T-cell (primary cell): ENCODE measurements around the gene SHC2. TPM values are rescaled to one million over a fixed set of nuclear protein-coding genes. Genes with fewer than 3 reads are reported as not detected.
"Not testable (repeated sequence)": the region's sequence is repeated elsewhere in the genome, so short reads cannot be mapped to it uniquely, and the experiment has no call there.

ENCODE experiments used
- ATAC-seq, 4 experiments: fragments of 200-7000 bp in 3 of 4; fragments of 150-1000 bp in 1 of 4; cut with Tn5 transposase; replicated peaks in 1 of 4; 1 replicate in 3 of 4; 2 replicates in 1 of 4; pipeline ENCODE4 v1.10.0; 2021; ENCODE audit warnings: moderate library complexity in 3 of 4, mild to moderate bottlenecking in 2 of 4, moderate number of reproducible peaks in 1 of 4
- CTCF ChIA-PET, 2 donors: fragments of 300-600 bp; sonication (Branson Sonifier 250); formaldehyde crosslinking; loops; one replicate each; lab custom pipeline; 2022; ENCODE audit warnings: antibody characterized with exemption in 2 of 2; lab: Charles Lee
- POLR2A ChIA-PET, 2 donors: fragments of 300-600 bp; sonication (Branson Sonifier 250); formaldehyde crosslinking; loops; one replicate each; lab custom pipeline; 2022; ENCODE audit warnings: antibody characterized with exemption in 2 of 2; lab: Charles Lee
- DNase-seq, 35 experiments: peaks; one replicate each; pipeline versions ENCODE4 v3.0.0 to v3.0.0-alpha.2; 2013 to 2023
- H3K27ac ChIP-seq: one replicate; pipeline ENCODE4 v1.5.1; 2013; ENCODE audit warnings: low read length
- H3K27me3 ChIP-seq, 2 experiments: replicated peaks in 1 of 2; 1 replicate in 1 of 2; 2 replicates in 1 of 2; pipeline versions ENCODE4 v1.6.1 to v1.7.0; 2013; ENCODE audit warnings: low read length in 1 of 2, mixed read lengths in 1 of 2; ENCODE audit not compliant: control insufficient read depth in 2 of 2, insufficient read depth in 2 of 2; ENCODE audit errors: extremely low read depth in 1 of 2
- H3K36me3 ChIP-seq, 2 donors: 1 replicate in 1 of 2; 2 replicates in 1 of 2; pipeline versions ENCODE4 v1.6.1 to v1.7.0; 2013; ENCODE audit warnings: low read length in 1 of 2; ENCODE audit not compliant: control insufficient read depth in 2 of 2, insufficient read depth in 1 of 2; ENCODE audit errors: extremely low read depth in 1 of 2
- H3K4me1 ChIP-seq, 2 experiments: 1 replicate in 1 of 2; 2 replicates in 1 of 2; pipeline versions ENCODE4 v1.6.1 to v1.7.0; 2013; ENCODE audit warnings: low read length in 2 of 2, mixed read lengths in 1 of 2; ENCODE audit not compliant: insufficient read depth in 2 of 2, control insufficient read depth in 1 of 2; ENCODE audit errors: extremely low read depth in 1 of 2
- H3K4me3 ChIP-seq, 2 donors: 1 replicate in 1 of 2; 2 replicates in 1 of 2; pipeline versions ENCODE4 v1.5.1 to v1.7.0; 2013; ENCODE audit warnings: mild to moderate bottlenecking in 2 of 2, low read length in 1 of 2, moderate library complexity in 1 of 2; ENCODE audit not compliant: control insufficient read depth in 1 of 2; ENCODE audit errors: extremely low read depth in 1 of 2
- H3K9me3 ChIP-seq: 2 replicates; pipeline ENCODE4 v1.7.0; 2013
- H3K27ac Mint-ChIP-seq, 2 donors: one replicate each; pipeline ENCODE4 v1.8.0; 2020 to 2021; ENCODE audit warnings: mild to moderate bottlenecking in 2 of 2, mixed read lengths in 2 of 2
- H3K27me3 Mint-ChIP-seq, 2 donors: one replicate each; pipeline ENCODE4 v1.8.0; 2021 to 2022; ENCODE audit warnings: mixed read lengths in 2 of 2
- H3K36me3 Mint-ChIP-seq: one replicate; pipeline ENCODE4 v1.8.0; 2021; ENCODE audit warnings: mixed read lengths
- H3K4me1 Mint-ChIP-seq, 3 donors: one replicate each; pipeline ENCODE4 v1.8.0; 2020 to 2022; ENCODE audit warnings: mixed read lengths in 3 of 3, mild to moderate bottlenecking in 1 of 3
- H3K4me3 Mint-ChIP-seq, 3 donors: one replicate each; pipeline ENCODE4 v1.8.0; 2020 to 2022; ENCODE audit warnings: mild to moderate bottlenecking in 3 of 3, mixed read lengths in 3 of 3, moderate library complexity in 3 of 3
- H3K9me3 Mint-ChIP-seq, 3 donors: one replicate each; pipeline ENCODE4 v1.8.0; 2020 to 2022; ENCODE audit warnings: mixed read lengths in 3 of 3
- WGBS: methylation state at CpG from one replicate; pipeline ENCODE4 v1.1.5; 2013; ENCODE audit warnings: missing lambda C conversion rate; ENCODE audit not compliant: insufficient coverage; 5-methylcytosine and 5-hydroxymethylcytosine counted together
- total RNA-seq, 35 experiments: library from RNA in 6 of 35; stranded (reverse) in 6 of 35; fragments of 120-200 nt in 1 of 35; gene quantifications; one replicate each; pipeline versions ENCODE4 v1.2.1 to v1.2.4 and lab custom pipeline; 2013 to 2026

The SHC2 gene
- total RNA-seq, 5 donors from 2014 or later (not counting 1 experiment from before 2014, with no cell fraction given) = 0.66 to 4.4 (median 3.4) TPM

- POLR2A ChIA-PET, H3K4me1 ChIP-seq, H3K36me3 ChIP-seq, H3K4me1 Mint-ChIP-seq, H3K4me3 ChIP-seq, H3K9me3 Mint-ChIP-seq, H3K9me3 ChIP-seq, H3K27me3 Mint-ChIP-seq, H3K27ac Mint-ChIP-seq, CTCF ChIA-PET, H3K36me3 Mint-ChIP-seq, H3K27ac ChIP-seq, DNase-seq, H3K4me3 Mint-ChIP-seq, ATAC-seq: not testable (repeated sequence)
- 96% methylated on average over 27 of the region's 33 CpGs for WGBS
- H3K27me3 ChIP-seq = peaks cover 0 to 17% of the 10 kb centered on the region in 2 experiments
These were observed 9.8 kb downstream of the SHC2 start for GRCh38 chr19:450912-451481.

- no peaks in the 10 kb centered on the region for H3K9me3 ChIP-seq
- CTCF ChIA-PET = no interaction called here
- H3K36me3 ChIP-seq = no peaks in the 10 kb centered on the region
- H3K9me3 Mint-ChIP-seq = no peaks in the 10 kb centered on the region
- POLR2A ChIA-PET = no interaction called here
- no peaks in the 10 kb centered on the region for H3K4me1 ChIP-seq
- DNase-seq (no peak), ATAC-seq (no peak)
- no peak overlapping the region for H3K4me3 ChIP-seq
- WGBS = 90% methylated on average over 16 of the region's 20 CpGs
- H3K4me1 Mint-ChIP-seq = no peaks in the 10 kb centered on the region
- no peak overlapping the region for H3K4me3 Mint-ChIP-seq
- no peaks in the 10 kb centered on the region for H3K36me3 Mint-ChIP-seq
- H3K27ac Mint-ChIP-seq = no peak overlapping the region
- no peaks in the 10 kb centered on the region for H3K27me3 Mint-ChIP-seq
- peaks cover 0 to 11% of the 10 kb centered on the region in 2 experiments for H3K27me3 ChIP-seq
- H3K27ac ChIP-seq = no peak overlapping the region
These were observed 10.9 kb downstream of the SHC2 start for GRCh38 chr19:449916-450315.

DNA sequence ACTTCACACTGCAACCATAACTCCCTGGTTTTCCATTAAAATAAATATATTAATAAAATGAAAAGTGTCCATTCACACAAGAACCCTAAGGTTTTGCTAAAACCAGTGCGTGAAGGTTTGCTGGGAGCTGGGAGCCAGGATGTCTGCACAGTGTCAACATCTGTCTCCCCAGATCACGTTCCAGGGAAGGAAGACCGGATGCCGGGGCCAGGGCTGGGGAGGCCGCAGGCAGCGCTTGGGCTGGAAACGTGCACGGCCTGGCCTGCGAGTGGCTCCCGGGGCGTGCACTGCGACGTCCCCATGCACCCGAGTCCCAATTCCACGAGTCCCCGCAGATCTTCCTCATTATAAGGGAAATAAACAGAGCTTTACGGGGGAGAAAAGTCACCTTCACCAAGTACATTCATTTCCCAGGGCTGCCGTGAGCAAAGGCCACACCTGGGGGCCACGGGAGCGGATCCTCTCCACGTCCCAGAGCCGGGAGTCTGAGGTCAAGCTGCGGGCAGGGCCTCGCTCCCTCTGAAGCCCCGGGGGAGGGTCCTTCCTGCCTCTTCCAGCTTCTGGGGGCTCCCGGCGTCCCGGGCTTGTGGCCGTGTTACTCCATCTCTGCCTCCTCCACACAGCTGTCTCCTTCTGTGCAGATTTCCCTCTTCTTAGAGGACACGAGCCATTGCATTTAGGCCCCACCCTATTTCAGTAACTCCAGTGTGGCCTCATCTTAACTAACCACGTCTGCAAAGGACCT lies 12.8 kb downstream of the SHC2 start:
- Histone ChIP-seq H3K4me1 (no peaks in the 10 kb centered on the region), H3K9me3 (no peaks in the 10 kb centered on the region), H3K4me3 (no peak overlapping the region), H3K27me3 (peaks cover 0 to 14% of the 10 kb centered on the region in 2 experiments), H3K36me3 (no peaks in the 10 kb centered on the region), H3K27ac (no peak overlapping the region)
- ATAC-seq (no peak), DNase-seq (no peak)
- H3K27me3 Mint-ChIP-seq = peaks cover 0 to 2% of the 10 kb centered on the region in 2 donors
- H3K9me3 Mint-ChIP-seq = no peaks in the 10 kb centered on the region
- H3K27ac Mint-ChIP-seq = no peak overlapping the region
- no peaks in the 10 kb centered on the region for H3K4me1 Mint-ChIP-seq
- 43% methylated on average over 23 of the region's 31 CpGs for WGBS
- ChIA-PET CTCF (no interaction called here), POLR2A (no interaction called here)
- H3K4me3 Mint-ChIP-seq = no peak overlapping the region
- H3K36me3 Mint-ChIP-seq = no peaks in the 10 kb centered on the region

- H3K27me3 Mint-ChIP-seq = peaks cover 2 to 3% of the 10 kb centered on the region in 2 donors
- POLR2A ChIA-PET = no interaction called here
- H3K36me3 Mint-ChIP-seq = no peaks in the 10 kb centered on the region
- no peak overlapping the region for H3K27ac ChIP-seq
- DNase-seq (no peak), ATAC-seq (no peak)
- no peak overlapping the region for H3K27ac Mint-ChIP-seq
- no peaks in the 10 kb centered on the region for H3K9me3 ChIP-seq
- no peaks in the 10 kb centered on the region for H3K4me1 Mint-ChIP-seq
- H3K27me3 ChIP-seq = peaks cover 0 to 16% of the 10 kb centered on the region in 2 experiments
- no peak overlapping the region for H3K4me3 ChIP-seq
- no peaks in the 10 kb centered on the region for H3K4me1 ChIP-seq
- H3K9me3 Mint-ChIP-seq = peaks cover 0 to under 1% (median 0%) of the 10 kb centered on the region in 3 donors
- 89% methylated on average over 24 of the region's 24 CpGs for WGBS
- CTCF ChIA-PET = no interaction called here
- no peak overlapping the region for H3K4me3 Mint-ChIP-seq
- H3K36me3 ChIP-seq = no peaks in the 10 kb centered on the region
These were observed 13.8 kb downstream of the SHC2 start for GRCh38 chr19:447064-447426.

GRCh38 chr19:444677-445210 lies 16.1 kb downstream of the SHC2 start:
- POLR2A ChIA-PET = no interaction called here
- Mint-ChIP-seq H3K27me3 (peaks cover 12 to 21% of the 10 kb centered on the region in 2 donors), H3K4me3 (no peak overlapping the region), H3K4me1 (no peaks in the 10 kb centered on the region), H3K36me3 (no peaks in the 10 kb centered on the region), H3K27ac (no peak overlapping the region), H3K9me3 (peaks cover 0 to 4% (median 0%) of the 10 kb centered on the region in 3 donors)
- no peaks in the 10 kb centered on the region for H3K4me1 ChIP-seq
- H3K27me3 ChIP-seq = peaks cover 0 to 38% of the 10 kb centered on the region in 2 experiments
- no peak overlapping the region for H3K27ac ChIP-seq
- H3K9me3 ChIP-seq = no peaks in the 10 kb centered on the region
- no peak for DNase-seq
- no peak overlapping the region for H3K4me3 ChIP-seq
- H3K36me3 ChIP-seq = no peaks in the 10 kb centered on the region
- CTCF ChIA-PET = interaction anchor here in 1 of 2 donors (0.5 kb wide), 1 partner anchor 37 kb away, joined by 4 read pairs; no protein-coding TSS in a partner anchor
- 97% methylated on average over 20 of the region's 26 CpGs for WGBS
- no peak for ATAC-seq

DNA sequence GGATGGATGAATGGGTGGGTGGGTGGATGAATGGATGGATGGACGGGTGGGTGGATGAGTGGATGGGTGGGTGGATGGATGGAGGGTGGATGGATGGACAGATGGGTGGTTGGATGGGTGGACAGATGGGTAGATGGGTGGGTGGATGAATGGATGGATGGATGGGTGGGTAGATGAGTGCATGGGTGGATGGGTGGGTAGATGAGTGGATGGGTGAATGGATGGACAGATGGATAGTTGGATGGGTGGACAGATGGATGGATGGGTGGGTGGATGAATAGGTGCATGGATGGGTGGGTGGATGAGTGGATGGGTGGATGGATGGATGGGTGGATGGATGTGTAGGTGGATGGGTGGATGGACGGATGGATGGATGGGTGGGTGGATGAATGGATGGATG lies 17.8 kb downstream of the SHC2 start:
- 90% methylated on average over 2 of the region's 2 CpGs for WGBS

More for the DNA sequence above, 17.8 kb downstream of the SHC2 start:
- H3K4me3 Mint-ChIP-seq = no peak overlapping the region
- ChIA-PET CTCF (no interaction called here), POLR2A (no interaction called here)
- no peaks in the 10 kb centered on the region for H3K36me3 Mint-ChIP-seq
- no peaks in the 10 kb centered on the region for H3K36me3 ChIP-seq
- H3K27ac ChIP-seq = no peak overlapping the region
- no peaks in the 10 kb centered on the region for H3K9me3 ChIP-seq
- H3K4me1 ChIP-seq = no peaks in the 10 kb centered on the region
- H3K4me3 ChIP-seq = no peak overlapping the region
- no peak for DNase-seq
- ATAC-seq = no peak
- peaks cover 0 to 4% (median 0%) of the 10 kb centered on the region in 3 donors for H3K9me3 Mint-ChIP-seq
- peaks cover 12 to 22% of the 10 kb centered on the region in 2 donors for H3K27me3 Mint-ChIP-seq
- H3K27ac Mint-ChIP-seq = no peak overlapping the region
- H3K27me3 ChIP-seq = peaks cover 0 to 52% of the 10 kb centered on the region in 2 experiments
- H3K4me1 Mint-ChIP-seq = no peaks in the 10 kb centered on the region
